Hematopoietic multipotent progenitor cell treated with erythropoietin and hydrocortisone succinate and interleukin-3 and kit ligand, for 4 days (in vitro differentiated cells): ENCODE measurements around the gene PTGES.
A peak's percentile ranks its signal among the peaks of the same experiment; 100 is the strongest.

Experiments used
- DNase-seq: peaks from one replicate; pipeline ENCODE4 v3.0.0-alpha.2; 2015

Gene PTGES

GRCh38 chr9:129716091-129716490 lies 36.8 kb downstream of the PTGES start:
- no peak for DNase-seq

GRCh38 chr9:129714511-129715061 lies 38.3 kb downstream of the PTGES start:
- DNase-seq: no peak

GRCh38 chr9:129713402-129713679 lies 39.5 kb downstream of the PTGES start:
- DNase-seq: no peak

- DNase-seq: peak; percentile 21
Observed at GRCh38 chr9:129712634-129713401, 40.0 kb downstream of the PTGES start.

GRCh38 chr9:129710169-129710453 lies 42.7 kb downstream of the PTGES start:
- DNase-seq: no peak

- no peak for DNase-seq
Observed at GRCh38 chr9:129709438-129710168, 43.2 kb downstream of the PTGES start.

- no peak for DNase-seq
Observed at GRCh38 chr9:129708793-129709192, 44.0 kb downstream of the PTGES start.

- DNase-seq: no peak
Observed at GRCh38 chr9:129704807-129705206, 48.0 kb downstream of the PTGES start.

GRCh38 chr9:129703667-129704355 lies 49.0 kb downstream of the PTGES start:
- DNase-seq: no peak

GRCh38 chr9:129702589-129703520 lies 50.0 kb downstream of the PTGES start:
- DNase-seq: no peak

GRCh38 chr9:129701549-129701948 lies 51.3 kb downstream of the PTGES start:
- DNase-seq: no peak

- peak; percentile 12 for DNase-seq
Observed at GRCh38 chr9:129701054-129701453, 51.8 kb downstream of the PTGES start.

- DNase-seq: peak; percentile 12
Observed at GRCh38 chr9:129698254-129698757, 54.5 kb downstream of the PTGES start.

GRCh38 chr9:129697656-129698253 lies 55.1 kb downstream of the PTGES start:
- DNase-seq: peak; percentile 26

GRCh38 chr9:129696944-129697655 lies 55.7 kb downstream of the PTGES start:
- peak; percentile 64 for DNase-seq

- DNase-seq: no peak
Observed at GRCh38 chr9:129695870-129696269, 57.0 kb downstream of the PTGES start.

- no peak for DNase-seq
Observed at GRCh38 chr9:129694243-129694646, 58.6 kb downstream of the PTGES start.

- DNase-seq: no peak
Observed at GRCh38 chr9:129693741-129694140, 59.1 kb downstream of the PTGES start.

- no peak for DNase-seq
Observed at GRCh38 chr9:129692534-129692933, 60.3 kb downstream of the PTGES start.
